Mucosa of stomach (tissue), 1 donor: ENCODE results near the gene MGAT5B.
"Not testable (repeated sequence)": the region's sequence is repeated elsewhere in the genome, so short reads cannot be mapped to it uniquely, and the experiment has no call there.

ENCODE experiments used
- H3K27me3 ChIP-seq: one replicate; pipeline ENCODE4 v1.7.0; 2013; ENCODE audit warnings: mild to moderate bottlenecking, low read length; ENCODE audit not compliant: control insufficient read depth, insufficient read depth
- H3K36me3 ChIP-seq: one replicate; pipeline ENCODE4 v1.7.0; 2013; ENCODE audit warnings: low read length; ENCODE audit not compliant: control insufficient read depth, insufficient read depth
- H3K4me1 ChIP-seq: one replicate; pipeline ENCODE4 v1.7.0; 2013; ENCODE audit warnings: mild to moderate bottlenecking, low read length; ENCODE audit not compliant: control insufficient read depth, insufficient read depth
- H3K4me3 ChIP-seq: one replicate; pipeline ENCODE4 v1.7.0; 2013; ENCODE audit warnings: low read length
- H3K9ac ChIP-seq: one replicate; pipeline ENCODE4 v1.7.0; 2013; ENCODE audit warnings: mild to moderate bottlenecking, low read length, moderate library complexity
- H3K9me3 ChIP-seq: one replicate; pipeline ENCODE4 v1.7.0; 2013; ENCODE audit warnings: mild to moderate bottlenecking, low read length, moderate library complexity; ENCODE audit not compliant: control insufficient read depth
- donor health status: Pancreatic carcinoma.

Gene MGAT5B

DNA sequence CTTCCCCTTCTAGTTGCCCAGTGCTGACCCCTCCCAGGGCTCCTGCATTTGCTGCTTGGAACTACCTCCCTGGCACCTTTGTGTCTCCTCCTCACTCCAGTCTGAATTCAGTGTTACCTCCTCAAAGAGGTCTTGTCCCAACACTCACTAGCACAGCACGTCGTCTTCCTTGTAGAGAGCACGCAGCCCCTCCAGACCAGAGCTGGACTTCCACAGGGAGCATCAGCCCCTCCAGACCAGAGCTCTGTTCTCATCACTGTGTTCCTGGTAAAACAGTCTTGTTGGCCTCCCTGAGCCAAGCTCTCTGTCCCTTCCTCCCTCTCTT is 27.8 kb upstream of the MGAT5B start:
- no peaks in the 10 kb centered on the region for H3K36me3 ChIP-seq
- H3K4me3 ChIP-seq, result no peak overlapping the region
- peaks cover 1% of the 10 kb centered on the region for H3K4me1 ChIP-seq
- no peaks in the 10 kb centered on the region for H3K9me3 ChIP-seq
- H3K27me3 ChIP-seq, result peaks cover 35% of the 10 kb centered on the region
- no peak overlapping the region for H3K9ac ChIP-seq

- Histone ChIP-seq H3K4me3 (no peak overlapping the region), H3K36me3 (no peaks in the 10 kb centered on the region), H3K4me1 (peaks cover 5% of the 10 kb centered on the region), H3K27me3 (peaks cover 35% of the 10 kb centered on the region), H3K9ac (no peak overlapping the region), H3K9me3 (no peaks in the 10 kb centered on the region)
Measured at GRCh38 chr17:76840884-76841775, 27.1 kb upstream of the MGAT5B start.

GRCh38 chr17:76841776-76842405 is 26.3 kb upstream of the MGAT5B start:
- Histone ChIP-seq H3K36me3 (no peaks in the 10 kb centered on the region), H3K4me1 (peaks cover 5% of the 10 kb centered on the region), H3K4me3 (no peak overlapping the region), H3K9ac (no peak overlapping the region), H3K9me3 (no peaks in the 10 kb centered on the region), H3K27me3 (peaks cover 35% of the 10 kb centered on the region)

DNA sequence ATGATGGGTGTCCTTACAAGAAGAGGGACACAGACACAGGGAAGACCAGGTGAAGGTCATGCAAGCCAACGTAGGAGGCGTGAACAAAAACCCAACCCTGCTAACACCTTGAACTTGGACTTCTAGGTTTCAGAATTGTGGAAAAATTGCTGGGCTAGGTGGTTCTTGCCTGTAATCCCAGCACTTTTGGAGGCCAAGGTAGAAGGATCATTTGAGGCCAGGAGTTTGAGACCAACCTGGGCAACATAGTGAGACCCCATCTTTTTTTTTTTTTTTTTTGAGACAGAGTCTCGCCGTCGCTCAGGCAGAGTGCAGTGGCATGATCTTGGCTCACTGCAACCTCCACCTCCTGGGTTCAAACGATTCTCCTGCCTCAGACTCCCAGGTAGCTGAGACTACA is 25.1 kb upstream of the MGAT5B start:
- peaks cover 35% of the 10 kb centered on the region for H3K27me3 ChIP-seq
- not testable (repeated sequence) for H3K9me3 ChIP-seq, H3K4me1 ChIP-seq, H3K4me3 ChIP-seq, H3K36me3 ChIP-seq, H3K9ac ChIP-seq

GRCh38 chr17:76843703-76844484 is 24.3 kb upstream of the MGAT5B start:
- H3K27me3 ChIP-seq, result peaks cover 35% of the 10 kb centered on the region
- no peak overlapping the region for H3K4me3 ChIP-seq
- H3K9me3 ChIP-seq, result no peaks in the 10 kb centered on the region
- H3K4me1 ChIP-seq, result peaks cover 5% of the 10 kb centered on the region
- H3K36me3 ChIP-seq, result no peaks in the 10 kb centered on the region
- H3K9ac ChIP-seq, result no peak overlapping the region

DNA sequence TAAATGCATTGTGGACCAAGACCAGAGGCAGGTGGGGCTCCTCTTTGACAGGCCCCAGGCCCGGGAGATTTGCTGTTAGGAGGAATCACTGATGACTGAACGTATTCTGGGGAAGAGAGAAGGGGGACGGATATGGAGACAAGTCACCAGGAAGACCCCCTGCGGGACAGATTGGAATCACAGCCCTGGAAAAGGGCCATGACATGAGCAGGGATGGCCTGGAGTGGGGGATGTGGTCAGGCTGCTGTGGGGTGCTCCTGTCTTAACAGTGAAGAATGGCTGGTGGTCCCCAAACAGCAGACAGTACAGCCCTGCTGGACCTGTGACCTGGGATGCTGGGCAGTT is 23.7 kb upstream of the MGAT5B start:
- Histone ChIP-seq H3K27me3 (peaks cover 35% of the 10 kb centered on the region), H3K36me3 (no peaks in the 10 kb centered on the region), H3K9me3 (no peaks in the 10 kb centered on the region), H3K9ac (no peak overlapping the region), H3K4me3 (no peak overlapping the region), H3K4me1 (peaks cover 5% of the 10 kb centered on the region)

GRCh38 chr17:76844846-76845245 is 23.4 kb upstream of the MGAT5B start:
- Histone ChIP-seq H3K27me3 (peaks cover 33% of the 10 kb centered on the region), H3K9ac (no peak overlapping the region), H3K36me3 (no peaks in the 10 kb centered on the region), H3K4me1 (peaks cover 5% of the 10 kb centered on the region), H3K4me3 (no peak overlapping the region), H3K9me3 (no peaks in the 10 kb centered on the region)

- no peak overlapping the region for H3K9ac ChIP-seq
- no peaks in the 10 kb centered on the region for H3K9me3 ChIP-seq
- peaks cover 5% of the 10 kb centered on the region for H3K4me1 ChIP-seq
- no peaks in the 10 kb centered on the region for H3K36me3 ChIP-seq
- H3K27me3 ChIP-seq, result peaks cover 26% of the 10 kb centered on the region
- H3K4me3 ChIP-seq, result no peak overlapping the region
Measured at GRCh38 chr17:76845541-76846017, 22.6 kb upstream of the MGAT5B start.

DNA sequence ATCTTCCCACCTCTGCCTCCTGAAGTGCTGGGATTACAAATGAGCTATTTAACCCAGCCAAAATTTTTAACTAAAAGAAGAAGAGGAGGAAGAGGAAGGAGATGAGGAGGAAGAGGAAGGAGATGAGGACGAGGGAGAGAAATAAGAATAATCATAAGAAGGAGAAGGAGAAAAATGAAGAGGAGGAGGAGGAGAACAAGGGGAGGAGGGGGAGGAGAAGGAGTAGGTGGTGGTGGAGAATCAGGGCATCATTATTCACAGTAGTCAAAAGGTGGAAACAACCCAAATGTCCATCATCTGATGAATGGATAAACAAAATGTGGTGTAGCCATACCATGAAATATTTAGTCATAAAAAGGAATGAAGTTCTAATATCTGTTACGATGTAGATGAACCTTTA is 21.2 kb upstream of the MGAT5B start:
- Histone ChIP-seq H3K9me3 (no peaks in the 10 kb centered on the region), H3K36me3 (no peaks in the 10 kb centered on the region), H3K4me3 (no peak overlapping the region), H3K4me1 (peaks cover 5% of the 10 kb centered on the region), H3K9ac (no peak overlapping the region), H3K27me3 (peaks cover 11% of the 10 kb centered on the region)

DNA sequence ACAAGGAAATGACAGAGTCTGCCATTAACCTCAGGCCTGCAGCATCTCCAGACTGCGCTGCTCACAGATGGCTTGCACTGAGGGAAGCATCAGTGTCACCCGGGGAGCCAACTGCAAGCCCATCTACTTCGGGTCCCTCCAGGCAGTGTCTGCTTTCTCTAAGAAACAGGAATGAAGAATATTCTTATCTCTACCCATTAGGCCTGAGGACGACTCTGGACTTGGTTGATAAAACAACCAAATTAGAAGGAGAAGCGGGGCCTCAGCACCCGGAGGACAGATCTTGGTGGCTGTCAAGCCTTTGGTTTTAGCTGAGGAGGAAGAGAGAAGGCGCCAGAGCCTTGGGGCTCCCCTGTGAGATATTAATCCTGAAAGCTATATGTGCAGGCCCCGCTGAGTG is 19.5 kb upstream of the MGAT5B start:
- Histone ChIP-seq H3K36me3 (no peaks in the 10 kb centered on the region), H3K4me3 (no peak overlapping the region), H3K9me3 (no peaks in the 10 kb centered on the region), H3K27me3 (peaks cover 5% of the 10 kb centered on the region), H3K9ac (no peak overlapping the region), H3K4me1 (peaks cover 5% of the 10 kb centered on the region)

- H3K36me3 ChIP-seq, H3K4me3 ChIP-seq, H3K4me1 ChIP-seq, H3K9me3 ChIP-seq, H3K9ac ChIP-seq, H3K27me3 ChIP-seq: not testable (repeated sequence)
Measured at GRCh38 chr17:76849160-76849559, 19.0 kb upstream of the MGAT5B start.

DNA sequence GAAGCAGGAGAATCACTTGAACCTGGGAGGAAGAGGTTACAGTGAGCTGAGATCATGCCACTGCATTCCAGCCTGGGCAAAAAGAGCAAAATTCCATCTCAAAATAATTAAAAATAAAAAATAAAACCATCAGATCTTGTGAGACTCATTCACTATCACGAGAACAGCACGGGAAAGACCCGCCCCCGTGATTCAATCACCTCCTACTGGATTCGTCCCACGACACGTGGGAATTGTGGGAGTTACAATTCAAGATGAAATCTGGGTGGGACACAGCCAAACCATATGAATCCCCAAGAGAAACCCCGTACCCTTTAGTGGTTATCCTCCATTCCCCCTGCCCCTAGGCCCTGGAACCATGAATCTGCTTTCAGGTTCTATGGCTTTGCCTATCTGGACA is 15.4 kb upstream of the MGAT5B start:
- no peaks in the 10 kb centered on the region for H3K9me3 ChIP-seq
- no peaks in the 10 kb centered on the region for H3K27me3 ChIP-seq
- H3K9ac ChIP-seq, result no peak overlapping the region
- no peaks in the 10 kb centered on the region for H3K36me3 ChIP-seq
- no peak overlapping the region for H3K4me3 ChIP-seq
- H3K4me1 ChIP-seq, result no peaks in the 10 kb centered on the region
